ENCODE results near the gene ATP8B3.

The ATP8B3 gene

GRCh38 chr19:1734321-1734966, 77.6 kb downstream of the ATP8B3 start:
- Histone ChIP-seq H3K4me3 (ENCODE audit: low read length) (no peak overlapping the region), H3K9ac (ENCODE audit: low read length) (no peak overlapping the region), H3K27ac (ENCODE audit: low read depth, low read length) (no peak overlapping the region), H3K36me3 (ENCODE audit: control insufficient read depth, insufficient read depth, low read length) (no peaks in the 10 kb centered on the region), H3K27me3 (ENCODE audit: control insufficient read depth, insufficient read depth, low read length) (peaks cover 18% of the 10 kb centered on the region), H3K4me1 (ENCODE audit: control insufficient read depth, insufficient read depth, low read length) (no peaks in the 10 kb centered on the region)
